A673 (cell line): ENCODE results near the gene HDDC3.

ENCODE experiments used
- EZH2 ChIP-seq: fragments of 200-600 bp; sonication (generic); IDR thresholded peaks from 2 replicates; pipeline ENCODE4 v1.6.1; 2017; ENCODE audit warnings: borderline replicate concordance, low read depth, mild to moderate bottlenecking, mixed read lengths, antibody characterized with exemption, low read length; ENCODE audit not compliant: poor library complexity, severe bottlenecking
- TF ChIP-seq, protein P1 (sequence below): fragments of 300-800, 200-600 bp; sonication (generic); conservative IDR thresholded peaks from 2 replicates; pipeline ENCODE4 v1.5.1; 2017; ENCODE audit warnings: low read depth, mild to moderate bottlenecking, antibody characterized with exemption, low read length, moderate library complexity, mixed read lengths

GRCh38 chr15:90901175-90902039 is 30.9 kb downstream of the HDDC3 start:
- TF ChIP-seq, protein P1, sequence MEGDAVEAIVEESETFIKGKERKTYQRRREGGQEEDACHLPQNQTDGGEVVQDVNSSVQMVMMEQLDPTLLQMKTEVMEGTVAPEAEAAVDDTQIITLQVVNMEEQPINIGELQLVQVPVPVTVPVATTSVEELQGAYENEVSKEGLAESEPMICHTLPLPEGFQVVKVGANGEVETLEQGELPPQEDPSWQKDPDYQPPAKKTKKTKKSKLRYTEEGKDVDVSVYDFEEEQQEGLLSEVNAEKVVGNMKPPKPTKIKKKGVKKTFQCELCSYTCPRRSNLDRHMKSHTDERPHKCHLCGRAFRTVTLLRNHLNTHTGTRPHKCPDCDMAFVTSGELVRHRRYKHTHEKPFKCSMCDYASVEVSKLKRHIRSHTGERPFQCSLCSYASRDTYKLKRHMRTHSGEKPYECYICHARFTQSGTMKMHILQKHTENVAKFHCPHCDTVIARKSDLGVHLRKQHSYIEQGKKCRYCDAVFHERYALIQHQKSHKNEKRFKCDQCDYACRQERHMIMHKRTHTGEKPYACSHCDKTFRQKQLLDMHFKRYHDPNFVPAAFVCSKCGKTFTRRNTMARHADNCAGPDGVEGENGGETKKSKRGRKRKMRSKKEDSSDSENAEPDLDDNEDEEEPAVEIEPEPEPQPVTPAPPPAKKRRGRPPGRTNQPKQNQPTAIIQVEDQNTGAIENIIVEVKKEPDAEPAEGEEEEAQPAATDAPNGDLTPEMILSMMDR: no peak
- no peak for TF ChIP-seq EZH2
